ENCODE measurements around the gene PTCD1.
"Not testable (repeated sequence)": the region's sequence is repeated elsewhere in the genome, so short reads cannot be mapped to it uniquely, and the experiment has no call there.

The PTCD1 gene

DNA sequence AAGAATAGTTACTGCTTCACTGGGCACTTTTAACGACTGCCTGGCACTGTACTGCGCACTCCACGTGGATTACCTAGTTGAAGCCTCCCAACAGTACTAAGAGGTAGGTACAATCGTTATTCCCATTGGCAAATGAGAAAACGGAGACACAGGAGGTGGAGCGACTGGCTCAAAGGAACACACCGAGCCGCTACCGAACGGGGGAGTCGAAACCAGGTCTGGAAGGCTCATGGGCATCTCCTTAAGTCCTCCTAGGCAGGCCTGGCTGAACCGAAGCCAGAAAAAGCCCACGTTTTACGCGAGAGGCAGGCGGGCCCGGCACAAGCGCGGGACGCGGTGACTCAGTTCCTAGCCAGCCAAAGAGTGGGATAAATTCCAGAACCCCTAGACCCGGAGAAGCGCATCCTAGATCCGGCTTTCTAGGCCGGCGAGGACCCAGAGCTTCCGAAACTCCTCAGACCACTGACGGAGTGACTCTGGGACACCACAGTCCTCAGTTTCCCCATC, 30.7 kb downstream of the PTCD1 start:
- peak; percentile 32 to 33 for DNase-seq

DNA sequence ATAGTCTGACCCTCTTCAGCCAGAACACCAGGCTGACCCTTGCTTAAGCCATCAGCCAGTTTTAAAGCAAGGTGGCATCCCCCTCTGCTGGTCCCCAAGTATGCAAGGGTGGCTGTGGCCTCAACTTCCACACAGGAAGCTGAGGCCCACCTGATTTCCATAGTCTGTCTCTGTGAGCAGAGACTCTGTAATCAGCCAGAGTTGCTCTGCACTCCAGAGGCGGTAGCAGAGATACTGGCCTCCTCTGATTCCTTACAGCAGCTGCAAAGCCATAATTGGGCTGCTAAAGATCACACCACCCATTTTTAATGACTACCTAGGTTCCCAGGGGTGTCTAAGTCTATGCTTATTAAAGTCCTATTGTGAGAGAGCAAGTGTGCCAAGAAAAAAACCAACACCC, 32.0 kb downstream of the PTCD1 start:
- no peak for DNase-seq

- no peak for DNase-seq
Measured at GRCh38 chr7:99404977-99405320, 33.6 kb downstream of the PTCD1 start.

GRCh38 chr7:99404235-99404976, 34.2 kb downstream of the PTCD1 start:
- no peak for DNase-seq

GRCh38 chr7:99403764-99404163, 34.8 kb downstream of the PTCD1 start:
- no peak for DNase-seq

- no peak for DNase-seq
Measured at GRCh38 chr7:99402854-99403253, 35.7 kb downstream of the PTCD1 start.

- DNase-seq = no peak
Measured at GRCh38 chr7:99399597-99399996, 39.0 kb downstream of the PTCD1 start.

DNA sequence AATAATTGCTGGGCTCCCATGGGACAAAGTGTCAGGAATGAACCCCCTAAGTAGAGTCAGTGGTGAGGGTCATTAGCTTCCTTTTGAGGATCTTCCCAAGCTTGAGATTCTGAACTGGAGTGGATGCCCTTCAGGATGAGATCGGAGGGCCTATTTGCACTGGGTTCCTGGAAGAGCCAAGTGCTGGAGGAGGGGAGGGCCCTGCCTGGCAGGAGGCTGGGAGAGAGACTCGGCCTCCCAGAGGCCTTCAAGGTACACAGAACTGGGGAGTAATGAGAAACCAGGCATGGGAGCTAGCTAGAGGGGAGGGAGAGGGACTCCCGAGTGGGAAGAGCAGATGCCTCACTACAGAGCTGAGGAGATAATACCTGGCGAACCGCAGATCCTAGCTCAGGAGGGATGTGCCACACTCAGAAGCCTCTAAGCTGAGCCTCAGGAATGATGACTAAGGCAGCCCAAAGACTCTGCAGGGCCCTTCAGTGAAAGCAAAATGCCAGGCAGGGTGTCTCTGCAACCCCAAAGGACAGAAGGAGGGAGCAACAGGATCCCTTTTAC, 39.6 kb downstream of the PTCD1 start:
- no peak for DNase-seq

DNA sequence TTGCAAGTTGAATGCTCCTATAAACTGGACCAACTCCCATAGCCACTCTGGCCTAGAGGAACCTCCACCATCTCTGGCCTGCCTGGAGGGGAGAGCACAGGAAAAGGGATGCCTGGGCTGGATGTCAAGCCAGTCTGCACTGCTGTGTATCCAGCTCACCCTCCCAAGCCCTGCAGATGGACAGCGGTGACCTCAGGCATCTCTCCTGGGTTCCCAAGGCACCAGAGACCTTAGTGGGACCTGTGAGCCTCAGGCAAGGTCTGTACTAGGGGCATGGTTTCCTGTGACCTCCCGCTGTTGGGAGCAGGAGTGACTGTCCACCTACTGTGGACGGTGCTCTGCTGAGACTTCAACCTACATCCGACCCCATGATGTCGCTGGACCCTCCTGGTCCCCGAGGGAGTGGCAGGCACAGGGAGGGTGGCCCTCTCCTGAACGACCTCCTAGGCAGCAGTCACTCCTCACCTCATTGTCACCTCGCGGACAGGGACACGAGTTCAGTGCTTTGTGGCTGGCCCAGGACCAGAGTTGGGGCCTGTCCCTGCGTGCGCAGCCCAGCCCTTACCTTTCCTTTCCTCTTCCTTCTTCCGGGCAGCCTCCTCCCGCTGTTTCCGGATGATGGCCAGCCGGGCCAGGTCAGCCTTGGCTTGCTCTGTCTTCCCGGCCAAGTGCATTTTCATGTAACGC, 41.2 kb downstream of the PTCD1 start:
- no peak for DNase-seq

GRCh38 chr7:99396418-99397296, 41.9 kb downstream of the PTCD1 start:
- DNase-seq = no peak

DNA sequence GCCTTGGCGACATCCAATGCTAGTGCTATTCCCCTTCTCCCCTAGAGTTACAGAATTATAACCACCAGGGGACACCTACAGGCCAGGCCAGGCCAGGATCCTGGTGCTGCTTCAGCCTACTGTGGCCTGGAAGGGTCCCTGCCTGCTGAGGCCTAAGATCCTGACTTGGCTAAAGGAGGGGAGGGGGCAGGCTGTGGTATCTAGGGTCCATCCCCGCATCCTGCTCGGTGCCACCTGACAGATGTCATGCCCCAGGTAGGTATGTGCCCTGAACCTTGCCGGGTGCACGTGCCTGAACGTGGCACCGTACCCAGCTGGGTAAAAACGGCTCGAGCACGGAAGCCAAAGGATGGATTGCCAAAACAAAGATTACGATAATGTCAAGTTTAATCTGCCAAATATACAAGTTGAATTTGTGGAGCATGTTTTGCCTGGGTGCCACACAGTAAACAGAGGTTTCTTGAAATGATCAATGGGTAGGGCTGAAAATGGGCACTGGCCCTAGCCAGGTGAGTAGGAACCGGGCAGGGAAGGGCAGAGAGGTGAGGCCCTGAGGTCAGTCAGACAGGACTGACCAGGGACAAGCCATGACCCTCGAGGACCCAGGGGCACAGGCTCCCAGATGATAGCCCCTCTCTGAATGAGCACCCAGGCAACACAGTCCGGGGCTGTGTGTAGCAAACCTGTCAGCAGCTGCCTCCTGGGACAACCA, 42.8 kb downstream of the PTCD1 start:
- no peak for DNase-seq

DNA sequence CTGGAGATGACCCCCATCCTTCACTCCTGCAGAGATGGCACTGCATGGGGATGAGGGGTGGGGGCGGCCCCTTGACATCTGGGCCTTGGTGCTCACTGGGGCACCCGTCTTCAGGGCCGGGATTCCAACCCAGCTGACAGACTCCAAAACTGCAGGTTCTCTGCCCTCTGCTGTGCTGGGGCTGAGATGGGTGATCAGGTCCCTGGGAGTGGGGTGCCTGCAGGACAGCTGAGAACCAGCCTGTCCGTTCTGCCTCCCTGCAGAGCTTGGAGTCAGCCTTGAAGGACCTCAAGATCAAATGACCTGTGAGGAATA, 44.5 kb downstream of the PTCD1 start:
- no peak for DNase-seq

- DNase-seq = no peak
Measured at GRCh38 chr7:99393355-99394187, 45.0 kb downstream of the PTCD1 start.

GRCh38 chr7:99392659-99393354, 45.8 kb downstream of the PTCD1 start:
- peak; percentile 66 to 69 for DNase-seq

- no peak for DNase-seq
Measured at GRCh38 chr7:99392046-99392445, 46.6 kb downstream of the PTCD1 start.

DNA sequence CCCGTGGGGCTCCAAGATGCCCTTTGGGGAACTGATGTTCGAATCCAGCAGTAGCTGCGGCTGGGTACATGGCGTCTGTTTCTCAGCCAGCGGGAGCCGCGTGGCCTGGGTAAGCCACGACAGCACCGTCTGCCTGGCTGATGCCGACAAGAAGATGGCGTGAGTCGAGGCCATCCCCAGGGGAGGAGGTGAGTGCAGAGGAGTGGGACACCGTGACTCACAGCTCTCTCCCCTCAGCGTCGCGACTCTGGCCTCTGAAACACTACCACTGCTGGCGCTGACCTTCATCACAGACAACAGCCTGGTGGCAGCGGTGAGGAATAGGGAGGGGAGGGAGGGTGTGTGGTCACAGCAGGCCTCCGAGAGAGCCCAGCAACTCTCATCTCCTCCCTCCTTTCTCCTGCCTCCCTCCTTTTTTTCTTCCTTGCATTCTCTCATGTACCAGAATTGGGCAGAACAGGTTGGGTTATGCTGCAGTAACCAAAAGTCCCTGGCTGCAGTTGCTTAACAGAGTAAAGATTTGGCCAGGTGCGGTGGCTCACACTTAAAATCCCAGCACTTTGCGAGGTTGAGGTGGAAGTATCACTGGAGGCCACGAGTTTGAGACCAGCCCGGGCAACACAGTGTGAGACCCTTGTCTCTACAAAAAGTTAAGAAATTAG, 47.5 kb downstream of the PTCD1 start:
- no peak for DNase-seq

DNA sequence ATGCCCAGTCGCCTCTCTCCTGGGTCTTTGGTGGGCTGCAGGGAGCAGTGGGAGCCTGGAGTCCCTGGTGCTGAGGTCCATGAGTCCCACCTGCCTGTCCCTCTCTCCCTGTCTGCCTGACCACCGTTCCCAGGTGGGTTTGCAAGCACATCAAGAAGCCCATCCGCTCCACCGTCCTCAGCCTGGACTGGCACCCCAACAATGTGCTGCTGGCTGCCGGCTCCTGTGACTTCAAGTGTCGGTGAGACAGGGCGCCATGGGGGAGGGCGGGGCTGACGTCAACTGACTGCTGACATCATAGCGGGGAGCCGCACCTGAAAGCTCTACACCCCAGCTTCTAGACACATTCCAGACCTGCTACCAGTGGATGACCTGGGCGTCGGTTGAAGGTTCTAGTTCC, 48.8 kb downstream of the PTCD1 start:
- DNase-seq = no peak

- DNase-seq = no peak
Measured at GRCh38 chr7:99387912-99388311, 50.7 kb downstream of the PTCD1 start.

DNA sequence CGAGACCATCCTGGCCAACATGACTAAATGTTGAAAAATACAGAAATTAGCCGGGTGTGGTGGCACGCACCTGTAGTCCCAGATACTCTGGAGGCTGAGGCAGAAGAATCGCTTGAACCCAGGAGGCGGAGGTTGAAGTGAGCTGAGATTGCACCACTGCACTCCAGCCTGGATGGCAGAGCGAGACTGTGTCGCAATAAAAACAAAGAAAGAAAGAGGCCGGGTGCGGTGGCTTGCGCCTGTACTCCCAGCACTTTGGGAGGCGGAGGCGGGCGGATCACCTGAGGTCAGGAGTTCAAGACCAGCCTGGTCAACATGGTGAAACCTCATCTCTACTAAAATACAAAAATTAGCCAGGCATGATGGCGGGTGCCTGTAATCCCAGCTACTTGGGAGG, 51.4 kb downstream of the PTCD1 start:
- DNase-seq = not testable (repeated sequence)

DNA sequence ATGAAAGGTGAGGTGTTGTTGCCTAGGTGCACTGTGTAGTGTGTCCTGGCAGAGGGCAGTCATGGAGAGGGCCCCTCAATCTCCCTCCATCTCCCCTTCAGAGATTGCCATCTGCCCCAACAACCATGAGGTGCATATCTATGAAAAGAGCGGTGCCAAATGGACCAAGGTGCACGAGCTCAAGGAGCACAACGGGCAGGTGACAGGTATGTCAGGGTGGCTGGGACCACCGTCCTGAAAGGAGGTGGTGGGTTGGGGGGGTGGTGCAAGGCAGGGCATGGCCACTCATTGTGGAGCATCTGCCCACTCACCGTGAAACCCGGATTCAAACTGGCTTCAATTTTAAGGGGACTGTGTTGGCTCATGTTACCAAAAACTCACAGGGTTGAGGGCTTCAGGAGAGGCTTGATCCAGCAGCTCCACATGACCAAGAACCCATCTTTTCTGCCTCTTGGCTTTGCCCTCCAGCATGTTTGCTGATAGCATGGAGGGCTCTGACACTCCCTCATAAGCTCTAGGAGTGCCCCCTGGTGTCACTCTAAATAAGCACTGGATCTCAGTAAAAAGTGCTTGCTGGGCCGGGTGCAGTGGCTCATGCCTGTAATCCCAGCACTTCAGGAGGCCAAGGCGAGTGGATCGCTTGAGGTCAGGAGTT, 51.9 kb downstream of the PTCD1 start:
- no peak for DNase-seq
